Measurements from ENCODE around the gene ZFP91. TPM values are rescaled to one million over a fixed set of nuclear protein-coding genes. Genes with fewer than 3 reads are reported as not detected.

Gene ZFP91
- total and polyA plus RNA-seq, 12 donors = 11.4 to 69.7 (median 59.6) TPM

DNA sequence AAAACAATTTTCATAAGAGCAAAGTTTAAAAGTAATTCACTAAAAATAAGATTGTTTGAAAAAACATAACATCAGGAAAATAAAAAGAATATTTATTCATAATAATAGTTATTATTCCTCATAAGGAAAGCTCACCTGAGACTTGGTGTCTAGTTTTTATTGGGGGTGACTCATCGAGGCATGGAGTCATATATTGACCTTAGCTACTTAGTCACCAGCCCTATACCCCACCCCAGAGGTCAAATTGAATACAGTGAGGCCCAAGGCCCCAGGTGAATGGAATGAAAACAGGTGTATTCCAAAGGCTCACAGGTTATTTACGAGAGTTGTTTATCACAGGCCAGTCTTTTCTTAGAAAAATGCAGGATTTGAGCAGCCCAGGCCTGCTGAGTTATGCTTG lies 80.5 kb downstream of the ZFP91 start:
- H3K36me3 ChIP-seq = no peaks in the 10 kb centered on the region
- DNase-seq = no peak
- intact Hi-C loops (cut with DNase I) = loop anchor here in 5 of 10 donors (10.0 kb wide), 5 partner anchors 125 to 495 kb away; partner anchors contain the start of gene FAM111A (in 1 of the 5)
- H3K4me1 ChIP-seq = peaks cover 0 to under 1% (median 0%) of the 10 kb centered on the region in 9 donors
- 38 to 55% methylated on average over 2 of the region's 2 CpGs for WGBS, 2 donors
- no peak overlapping the region for H3K27ac ChIP-seq
- TF ChIP-seq, protein P1, sequence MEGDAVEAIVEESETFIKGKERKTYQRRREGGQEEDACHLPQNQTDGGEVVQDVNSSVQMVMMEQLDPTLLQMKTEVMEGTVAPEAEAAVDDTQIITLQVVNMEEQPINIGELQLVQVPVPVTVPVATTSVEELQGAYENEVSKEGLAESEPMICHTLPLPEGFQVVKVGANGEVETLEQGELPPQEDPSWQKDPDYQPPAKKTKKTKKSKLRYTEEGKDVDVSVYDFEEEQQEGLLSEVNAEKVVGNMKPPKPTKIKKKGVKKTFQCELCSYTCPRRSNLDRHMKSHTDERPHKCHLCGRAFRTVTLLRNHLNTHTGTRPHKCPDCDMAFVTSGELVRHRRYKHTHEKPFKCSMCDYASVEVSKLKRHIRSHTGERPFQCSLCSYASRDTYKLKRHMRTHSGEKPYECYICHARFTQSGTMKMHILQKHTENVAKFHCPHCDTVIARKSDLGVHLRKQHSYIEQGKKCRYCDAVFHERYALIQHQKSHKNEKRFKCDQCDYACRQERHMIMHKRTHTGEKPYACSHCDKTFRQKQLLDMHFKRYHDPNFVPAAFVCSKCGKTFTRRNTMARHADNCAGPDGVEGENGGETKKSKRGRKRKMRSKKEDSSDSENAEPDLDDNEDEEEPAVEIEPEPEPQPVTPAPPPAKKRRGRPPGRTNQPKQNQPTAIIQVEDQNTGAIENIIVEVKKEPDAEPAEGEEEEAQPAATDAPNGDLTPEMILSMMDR (IDR thresholded peaks at IDR 0.05) = no peak
- no peak for ATAC-seq
- peaks cover 0 to 24% (median 9%) of the 10 kb centered on the region in 7 donors for H3K27me3 ChIP-seq
- H3K9me3 ChIP-seq = no peaks in the 10 kb centered on the region
- H3K4me3 ChIP-seq = no peak overlapping the region

DNA sequence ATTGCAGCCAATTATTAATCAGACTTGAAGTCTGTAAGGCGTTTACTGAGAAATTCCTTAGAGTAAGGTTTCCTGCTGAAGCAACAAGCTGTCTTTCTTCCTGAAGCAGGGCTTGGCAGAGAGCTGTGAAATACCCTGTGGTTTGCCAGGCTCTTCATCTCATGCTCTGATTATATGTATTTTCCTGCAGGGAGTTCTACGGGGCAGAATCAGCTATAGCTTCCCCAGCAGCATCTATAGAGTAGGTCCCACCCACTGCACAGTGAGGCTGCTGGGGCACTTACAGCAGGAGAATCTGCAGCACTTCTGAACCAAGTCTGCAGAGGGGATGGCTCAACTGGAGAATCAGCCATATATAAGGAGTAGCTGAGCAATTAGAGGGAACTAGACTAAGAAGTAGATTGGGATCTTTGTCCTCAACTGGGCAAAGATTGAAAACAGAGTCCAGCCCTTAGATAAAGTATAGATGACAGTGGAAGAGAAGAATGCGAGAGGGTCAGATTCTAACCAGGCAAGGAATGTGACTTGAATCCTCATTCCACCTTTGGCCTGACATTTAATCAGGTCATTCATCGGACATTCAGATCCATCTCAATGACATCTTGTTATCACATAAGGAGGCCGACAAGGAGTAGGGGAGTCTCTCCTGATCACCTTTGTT lies 81.2 kb downstream of the ZFP91 start:
- Histone ChIP-seq H3K27ac (no peak overlapping the region), H3K9me3 (no peaks in the 10 kb centered on the region), H3K27me3 (peaks cover 0 to 25% (median 9%) of the 10 kb centered on the region in 7 donors), H3K36me3 (no peaks in the 10 kb centered on the region), H3K4me1 (no peaks in the 10 kb centered on the region), H3K4me3 (no peak overlapping the region)
- no peak for ATAC-seq
- WGBS, 2 donors = 67 to 78% methylated on average over 5 of the region's 5 CpGs
- intact Hi-C loops (cut with DNase I) = loop anchor here in 5 of 10 donors (10.0 kb wide), 5 partner anchors 125 to 495 kb away; partner anchors contain the start of gene FAM111A (in 1 of the 5)
- DNase-seq = no peak
- TF ChIP-seq, protein P1 (IDR thresholded peaks at IDR 0.05) = no peak

Other genes with a start within 250 kb of the ZFP91 start
- gene OR5B17, start 220.0 kb upstream of the ZFP91 start, total RNA-seq = not detected
- not detected for gene OR5B17, start 220.0 kb upstream of the ZFP91 start, polyA plus RNA-seq
- gene OR5B3, start 172.2 kb upstream of the ZFP91 start, total RNA-seq = not detected
- gene OR5B3, start 172.2 kb upstream of the ZFP91 start, polyA plus RNA-seq = not detected
- gene OR5B2, start 150.9 kb upstream of the ZFP91 start, total RNA-seq = not detected
- not detected for gene OR5B2, start 150.9 kb upstream of the ZFP91 start, polyA plus RNA-seq
- gene OR5B12, start 136.8 kb upstream of the ZFP91 start, total RNA-seq = not detected
- gene OR5B12, start 136.8 kb upstream of the ZFP91 start, polyA plus RNA-seq = not detected
- gene OR5B21, start 71.0 kb upstream of the ZFP91 start, total RNA-seq = not detected
- not detected for gene OR5B21, start 71.0 kb upstream of the ZFP91 start, polyA plus RNA-seq
- 10 to 100 TPM in 1 of 10 donors, 1 to 10 TPM in 9; 2.7 to 13.9 (median 4.7) TPM for gene LPXN, start 3.2 kb upstream of the ZFP91 start, total RNA-seq
- gene LPXN, start 3.2 kb upstream of the ZFP91 start, polyA plus RNA-seq = 1 to 10 TPM; 1.8 to 5.0 TPM
- 1 to 10 TPM in 8 of 10 donors, under 1 TPM in 2; 0.53 to 1.6 (median 1.2) TPM for gene CNTF, start 43.6 kb downstream of the ZFP91 start, total RNA-seq
- under 1 TPM; 0.15 to 0.23 TPM for gene CNTF, start 43.6 kb downstream of the ZFP91 start, polyA plus RNA-seq
- gene GLYAT, start 152.9 kb downstream of the ZFP91 start, total RNA-seq = under 1 TPM in 4 of 10 donors, not detected in 6; 0.22 to 0.79 (median 0.50) TPM
- under 1 TPM in 1 of 2 donors, not detected in 1; 0.29 TPM for gene GLYAT, start 152.9 kb downstream of the ZFP91 start, polyA plus RNA-seq